Measurements from ENCODE around the gene PRPS1L1. TPM values are rescaled to one million over a fixed set of nuclear protein-coding genes. Genes with fewer than 3 reads are reported as not detected.

Gene PRPS1L1
- total and polyA plus RNA-seq, 2 of the 8 experiments (the other 6 are each of a cell fraction or from before 2014, with no cell fraction given), result not detected

DNA sequence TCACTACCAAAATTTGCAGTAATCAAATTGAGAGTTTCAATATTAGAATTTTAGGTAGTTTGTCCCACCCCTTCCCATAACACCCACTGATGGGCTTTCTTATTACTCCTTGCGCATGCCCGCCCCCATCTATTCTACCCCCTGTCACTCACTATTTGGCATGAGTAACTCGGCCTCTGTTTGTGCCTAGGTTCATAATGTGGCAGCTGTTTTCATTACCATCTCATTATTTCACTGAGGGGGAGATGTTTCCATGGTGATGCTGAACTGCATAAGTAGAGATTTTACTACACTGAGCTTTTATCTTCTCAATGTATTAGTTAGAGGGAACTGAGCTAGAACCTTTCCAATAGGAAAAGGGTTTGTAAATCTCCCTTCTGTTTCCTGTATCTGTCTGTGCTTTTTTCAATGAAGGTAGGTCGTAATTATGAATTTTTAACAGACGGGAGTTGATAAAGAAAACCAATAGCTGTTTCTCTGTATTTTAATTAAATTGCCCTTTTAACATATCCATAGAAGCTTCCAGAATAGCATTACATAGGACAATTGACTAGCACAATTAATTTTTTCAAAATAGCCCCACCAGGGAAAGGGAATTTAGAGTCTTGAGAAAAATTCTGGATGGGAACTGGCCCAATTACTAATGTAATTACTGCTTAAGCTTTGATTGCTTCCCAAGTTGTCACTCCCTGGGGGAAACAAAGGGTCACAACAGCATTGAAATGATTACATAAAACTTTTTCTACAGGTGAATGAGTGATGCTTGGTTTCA is 33.4 kb downstream of the PRPS1L1 start:
- Histone ChIP-seq H3K9me3 (ENCODE audit: insufficient read depth in 2 of 2, low read depth in 1 of 2, low read length in 1 of 2) (no peaks in the 10 kb centered on the region), H2BK5ac (ENCODE audit: low read depth, low read length) (no peak overlapping the region), H3K4me2 (ENCODE audit: insufficient read depth in 1 of 2, low read depth in 2 of 2, low read length in 2 of 2) (no peak overlapping the region), H4K20me1 (replicated peaks in 1 of 2; ENCODE audit: control insufficient read depth in 1 of 2, insufficient read depth in 2 of 2, low read length in 2 of 2) (no peaks in the 10 kb centered on the region), H3K27ac (ENCODE audit: low read depth, low read length) (no peak overlapping the region), H3K9ac (replicated peaks in 1 of 4; ENCODE audit: extremely low read depth in 1 of 4, low read depth in 3 of 4, low read length in 3 of 4) (no peak overlapping the region), H3K4me3 (ENCODE audit: extremely low read depth in 1 of 4, insufficient read depth in 2 of 4, low read depth in 3 of 4, low read length in 4 of 4) (no peak overlapping the region), H2AFZ (ENCODE audit: low read length) (no peak overlapping the region), H3K79me2 (ENCODE audit: control insufficient read depth in 1 of 2, insufficient read depth in 2 of 2, low read length in 2 of 2) (no peaks in the 10 kb centered on the region), H3K56ac (replicated peaks; ENCODE audit: insufficient read length, low read depth, low read length) (no peak overlapping the region), H3K23ac (ENCODE audit: insufficient read length) (no peak overlapping the region), H3K18ac (ENCODE audit: extremely low read depth, low read length) (no peak overlapping the region), H4K5ac (ENCODE audit: insufficient read length, low read depth, low read length) (no peak overlapping the region), H3K36me3 (ENCODE audit: control insufficient read depth in 2 of 4, insufficient read depth in 4 of 4, low read length in 3 of 4) (no peaks in the 10 kb centered on the region), H4K91ac (replicated peaks; ENCODE audit: insufficient read length, low read length) (no peak overlapping the region), H2BK120ac (replicated peaks; ENCODE audit: low read depth, low read length) (no peak overlapping the region), H3K4me1 (replicated peaks in 1 of 4; ENCODE audit: control insufficient read depth in 3 of 4, insufficient read depth in 4 of 4, low read length in 3 of 4) (no peaks in the 10 kb centered on the region), H3K23me2 (ENCODE audit: low read depth, low read length) (no peaks in the 10 kb centered on the region), H2BK12ac (ENCODE audit: low read depth, low read length) (no peak overlapping the region), H3K14ac (ENCODE audit: insufficient read length) (no peak overlapping the region), H3K27me3 (replicated peaks in 1 of 4; ENCODE audit: control insufficient read depth in 3 of 4, extremely low read depth in 1 of 4, insufficient read depth in 3 of 4, low read length in 3 of 4) (no peaks in the 10 kb centered on the region), H2BK20ac (ENCODE audit: low read length) (no peak overlapping the region), H4K8ac (ENCODE audit: extremely low read depth, insufficient read depth, low read length) (no peak overlapping the region), H3K79me1 (ENCODE audit: low read depth, low read length) (no peaks in the 10 kb centered on the region), H2BK15ac (ENCODE audit: low read length) (no peak overlapping the region), H3K4ac (replicated peaks; ENCODE audit: insufficient read length, low read depth, low read length) (no peak overlapping the region), H2AK5ac (ENCODE audit: low read depth, low read length) (no peak overlapping the region)
- FAIRE-seq (no peak), DNase-seq (ENCODE audit: low read depth in 1 of 2, low spot score in 2 of 2) (no peak)
- POLR2A ChIA-PET (ENCODE audit: partially characterized antibody), result no interaction called here
- CTCF ChIA-PET (ENCODE audit: partially characterized antibody), result interaction anchor here (0.6 to 12.3 kb wide), 9 partner anchors 15 to 289 kb away, joined by 3 to 149 read pairs (median 3); no protein-coding TSS in a partner anchor
- WGBS, 2 experiments (ENCODE audit: extremely low coverage in 1 of 2, insufficient coverage in 1 of 2, insufficient read length in 1 of 2, insufficient replicate concordance in 2 of 2, low coverage in 1 of 2, low lambda C conversion rate in 2 of 2, missing lambda C conversion rate in 1 of 2), result 75% methylated on average over 5 of the region's 5 CpGs; no CpG with 5 or more reads in 1 of the 2 experiments
- TF ChIP-seq CHD2 (IDR thresholded peaks at IDR 0.05; ENCODE audit: low read length) (no peak), GTF2F1 (IDR thresholded peaks at IDR 0.05; ENCODE audit: borderline replicate concordance, low read depth, low read length) (no peak), KDM1A (IDR thresholded peaks at IDR 0.05; ENCODE audit: borderline replicate concordance, low read length) (no peak), JUND (IDR thresholded peaks at IDR 0.05; ENCODE audit: low read length) (no peak), ZNF274 (IDR thresholded peaks at IDR 0.05; ENCODE audit: borderline replicate concordance, extremely low read depth, low read length) (no peak), YY1 (IDR thresholded peaks at IDR 0.05; ENCODE audit: low read depth, low read length) (no peak), TAF1 (IDR thresholded peaks at IDR 0.05; ENCODE audit: low read depth, low read length) (no peak), SP4 (IDR thresholded peaks at IDR 0.05; ENCODE audit: low read length) (no peak)
- TF ChIP-seq, protein P1, sequence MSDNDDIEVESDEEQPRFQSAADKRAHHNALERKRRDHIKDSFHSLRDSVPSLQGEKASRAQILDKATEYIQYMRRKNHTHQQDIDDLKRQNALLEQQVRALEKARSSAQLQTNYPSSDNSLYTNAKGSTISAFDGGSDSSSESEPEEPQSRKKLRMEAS (IDR thresholded peaks at IDR 0.05), result no peak
